Pancreas (tissue), 10 donors: ENCODE measurements around the gene UFD1. TPM values are rescaled to one million over a fixed set of nuclear protein-coding genes. Genes with fewer than 3 reads are reported as not detected.

Experiments
- ATAC-seq, 4 donors: fragments of 200-7000 bp; cut with Tn5 transposase; one replicate each; pipeline versions ENCODE4 v1.8.0 to v1.9.1; 2020; ENCODE audit warnings: mild to moderate bottlenecking in 4 of 4, moderate library complexity in 4 of 4
- DNase-seq, 6 donors: peaks; one replicate each; pipeline ENCODE4 v3.0.0-alpha.2; 2020
- FAIRE-seq: peaks from 2 replicates; lab custom pipeline; 2012; peaks lifted over from hg19 to GRCh38; lab: Jason Lieb, UNC
- H3K27ac ChIP-seq, 4 donors: fragments of 200-600 bp; sonication (generic); 1 replicate in 3 of 4; 2 replicates in 1 of 4; pipeline versions ENCODE4 v1.5.0 to v1.8.0; 2020
- H3K27me3 ChIP-seq, 4 donors: fragments of 200-600 bp; one replicate each; pipeline ENCODE4 v1.8.0; 2021
- H3K36me3 ChIP-seq, 3 donors: fragments of 200-600 bp; sonication (generic) in 1 of 3; one replicate each; pipeline versions ENCODE4 v1.5.0 to v1.8.0; 2020 to 2021
- H3K4me1 ChIP-seq, 3 donors: fragments of 200-600 bp; one replicate each; pipeline ENCODE4 v1.8.0; 2021
- H3K4me3 ChIP-seq, 4 donors: fragments of 200-600 bp; sonication (generic) in 2 of 4; one replicate each; pipeline versions ENCODE4 v1.5.0 to v1.8.0; 2020 to 2021
- H3K9me3 ChIP-seq, 4 donors: fragments of 200-600 bp; one replicate each; pipeline ENCODE4 v1.8.0; 2021
- WGBS, 2 donors: extraction: QIAGEN DNeasy Blood & Tissue Kit; methylation state at CpG; one replicate each; pipeline ENCODE4 v1.1.7; 2013; 5-methylcytosine and 5-hydroxymethylcytosine counted together
- intact Hi-C, 3 donors: fragments of 100-400 bp; cut with DNase I; formaldehyde crosslinking; loops; one replicate each; pipeline versions ENCODE4 v1.11.1 to v1.14.2; 2022
- polyA plus RNA-seq, 2 donors: library from polyadenylated mRNA; stranded (reverse); fragments of 200-250 nt; gene quantifications; one replicate each; pipeline ENCODE4 v1.2.3, GENCODE V29; 2013
- total RNA-seq, 6 donors: library from RNA; stranded (reverse); fragmentation: NEBNext Ultra II Directional in 4 of 6; extraction: Animal tissue kit (Norgen Biotek cat#: 25700) in 4 of 6; gene quantifications; one replicate each; pipeline versions ENCODE4 v1.2.1 to v1.2.4, GENCODE V29; 2021 to 2023
- TF ChIP-seq, protein P1 (sequence below), 4 donors: fragments of 200-600 bp; sonication (generic) in 3 of 4; IDR thresholded peaks; one replicate each; pipeline versions ENCODE4 v1.5.0 to v1.8.0; 2021; ENCODE audit warnings: antibody characterized with exemption in 4 of 4
- donor health status: healthy with polysubstance abuse.
- donor health status: DM: no; HTN: no; CAD: no; lungs with moderate emphysema.
- donor health status: DM: no; HTN: no; CAD: no.
- donor health status: control.
- donor health status: control.
- donor health status: Bipolar disorder and iron deficiency.
- donor health status: DM: yes; HTN: yes; CAD: no.
- donor health status: DM: no; HTN: no; CAD: no.
- donor health status: DM: no; HTN: no; CAD: no.
- donor health status: DM: yes; HTN: yes; CAD: no.

The UFD1 gene
- total and polyA plus RNA-seq, 8 donors, result 14.2 to 37.9 (median 23.5) TPM

DNA sequence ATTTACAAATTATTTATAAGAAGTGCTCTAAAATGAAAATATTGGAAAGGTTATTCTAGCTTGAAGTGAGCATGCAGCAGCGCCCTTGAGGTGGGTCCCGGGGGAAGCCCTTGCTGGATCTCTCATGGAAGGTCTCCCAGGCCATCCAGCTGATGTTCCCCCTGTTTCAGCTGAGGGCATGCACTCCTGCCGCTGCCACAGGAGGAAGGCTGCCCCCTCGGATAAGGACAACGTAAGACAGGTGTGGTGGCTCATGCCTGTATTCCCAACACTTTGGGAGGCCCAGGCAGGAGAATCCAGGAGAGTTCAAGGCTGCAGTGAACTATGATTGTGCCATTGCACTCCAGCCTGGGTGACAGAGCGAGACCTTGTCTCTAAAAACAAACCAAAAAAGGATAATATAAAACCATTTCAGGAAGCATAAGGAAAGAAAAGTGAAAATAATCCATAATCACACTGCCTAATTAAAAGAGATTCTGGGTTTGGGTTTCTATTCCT lies 15.7 kb upstream of the UFD1 start:
- DNase-seq (no peak), FAIRE-seq (no peak), ATAC-seq (no peak)
- TF ChIP-seq, protein P1, sequence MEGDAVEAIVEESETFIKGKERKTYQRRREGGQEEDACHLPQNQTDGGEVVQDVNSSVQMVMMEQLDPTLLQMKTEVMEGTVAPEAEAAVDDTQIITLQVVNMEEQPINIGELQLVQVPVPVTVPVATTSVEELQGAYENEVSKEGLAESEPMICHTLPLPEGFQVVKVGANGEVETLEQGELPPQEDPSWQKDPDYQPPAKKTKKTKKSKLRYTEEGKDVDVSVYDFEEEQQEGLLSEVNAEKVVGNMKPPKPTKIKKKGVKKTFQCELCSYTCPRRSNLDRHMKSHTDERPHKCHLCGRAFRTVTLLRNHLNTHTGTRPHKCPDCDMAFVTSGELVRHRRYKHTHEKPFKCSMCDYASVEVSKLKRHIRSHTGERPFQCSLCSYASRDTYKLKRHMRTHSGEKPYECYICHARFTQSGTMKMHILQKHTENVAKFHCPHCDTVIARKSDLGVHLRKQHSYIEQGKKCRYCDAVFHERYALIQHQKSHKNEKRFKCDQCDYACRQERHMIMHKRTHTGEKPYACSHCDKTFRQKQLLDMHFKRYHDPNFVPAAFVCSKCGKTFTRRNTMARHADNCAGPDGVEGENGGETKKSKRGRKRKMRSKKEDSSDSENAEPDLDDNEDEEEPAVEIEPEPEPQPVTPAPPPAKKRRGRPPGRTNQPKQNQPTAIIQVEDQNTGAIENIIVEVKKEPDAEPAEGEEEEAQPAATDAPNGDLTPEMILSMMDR (IDR thresholded peaks at IDR 0.05), result no peak
- Histone ChIP-seq H3K36me3 (no peaks in the 10 kb centered on the region), H3K27ac (no peak overlapping the region), H3K27me3 (no peaks in the 10 kb centered on the region), H3K9me3 (no peaks in the 10 kb centered on the region), H3K4me1 (no peaks in the 10 kb centered on the region), H3K4me3 (no peak overlapping the region)
- intact Hi-C loops, result no loop called here
- WGBS, 2 donors, result 89 to 95% methylated on average over 6 of the region's 6 CpGs

DNA sequence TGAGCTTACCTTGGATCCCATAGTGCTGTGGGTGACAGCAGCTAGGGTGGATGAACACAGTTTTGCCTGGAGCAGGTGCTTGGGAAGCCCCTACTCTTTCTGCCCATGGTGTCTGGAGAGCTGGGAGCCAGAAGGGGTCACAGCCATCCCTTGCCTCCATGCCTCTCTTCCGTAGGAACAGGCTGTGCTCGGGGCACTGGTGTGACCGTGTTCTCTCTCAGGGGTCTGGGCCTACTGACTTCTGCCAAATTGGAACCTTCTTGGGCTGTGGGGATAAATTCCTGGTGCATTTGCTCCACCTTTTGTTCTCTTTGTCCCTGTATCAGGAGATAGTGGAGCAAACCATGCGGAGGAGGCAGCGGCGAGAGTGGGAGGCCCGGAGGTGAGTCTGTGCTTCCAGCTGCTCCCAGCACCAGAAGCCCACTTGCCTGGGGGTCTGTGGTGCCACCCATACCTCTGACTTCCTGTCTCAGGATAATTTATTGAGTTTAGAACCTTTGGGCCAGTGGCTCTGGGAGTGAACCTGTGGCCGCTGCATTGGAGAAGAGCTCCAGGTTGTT lies 15.1 kb upstream of the UFD1 start:
- H3K9me3 ChIP-seq, result no peaks in the 10 kb centered on the region
- no peak overlapping the region for H3K27ac ChIP-seq
- no peak for DNase-seq
- WGBS, 2 donors, result 95 to 96% methylated on average over 8 of the region's 8 CpGs
- FAIRE-seq, result no peak
- H3K36me3 ChIP-seq, result no peaks in the 10 kb centered on the region
- intact Hi-C loops, result no loop called here
- no peaks in the 10 kb centered on the region for H3K4me1 ChIP-seq
- no peak overlapping the region for H3K4me3 ChIP-seq
- ATAC-seq, result no peak
- TF ChIP-seq, protein P1 (IDR thresholded peaks at IDR 0.05), result no peak
- H3K27me3 ChIP-seq, result no peaks in the 10 kb centered on the region

DNA sequence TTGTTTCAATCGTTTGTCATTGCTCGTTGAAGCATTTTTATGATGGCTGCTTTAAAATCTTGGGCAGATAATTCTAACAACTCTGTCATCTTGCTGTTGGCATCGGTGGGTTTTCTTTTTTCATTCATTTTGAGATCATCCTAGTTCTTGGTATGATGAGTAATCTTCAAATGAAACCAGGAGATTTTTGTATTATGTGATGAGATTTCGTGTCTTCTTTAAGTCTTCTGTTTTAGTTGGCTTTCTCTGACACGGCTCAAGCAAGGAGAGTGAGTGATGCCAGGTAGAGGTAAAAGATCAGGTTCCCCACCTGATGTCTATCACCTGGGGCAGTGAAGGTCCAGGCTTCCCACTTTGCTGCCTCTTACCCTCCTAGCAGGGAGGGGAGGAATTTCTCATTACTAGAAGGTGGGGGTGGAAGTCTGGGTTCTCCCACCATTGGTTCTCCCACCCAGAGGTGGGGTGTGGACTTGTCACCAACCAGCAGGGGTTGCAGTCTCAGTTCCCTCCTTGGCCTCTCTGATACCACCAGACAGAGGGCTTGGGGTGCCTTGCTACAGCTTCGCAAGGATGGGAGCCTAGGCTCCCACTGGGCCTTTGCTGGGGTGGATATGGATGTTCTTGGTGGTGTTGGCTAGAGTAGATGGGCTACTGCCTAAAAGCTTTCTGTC lies 13.6 kb upstream of the UFD1 start:
- FAIRE-seq (no peak), DNase-seq (no peak), ATAC-seq (no peak)
- 86 to 89% methylated on average over 6 of the region's 6 CpGs for WGBS, 2 donors
- H3K27ac ChIP-seq, result no peak overlapping the region
- no peak overlapping the region for H3K4me3 ChIP-seq
- H3K36me3 ChIP-seq, result no peaks in the 10 kb centered on the region
- TF ChIP-seq, protein P1 (IDR thresholded peaks at IDR 0.05), result no peak
- H3K4me1 ChIP-seq, result no peaks in the 10 kb centered on the region
- intact Hi-C loops, result no loop called here
- H3K9me3 ChIP-seq, result no peaks in the 10 kb centered on the region
- H3K27me3 ChIP-seq, result no peaks in the 10 kb centered on the region

DNA sequence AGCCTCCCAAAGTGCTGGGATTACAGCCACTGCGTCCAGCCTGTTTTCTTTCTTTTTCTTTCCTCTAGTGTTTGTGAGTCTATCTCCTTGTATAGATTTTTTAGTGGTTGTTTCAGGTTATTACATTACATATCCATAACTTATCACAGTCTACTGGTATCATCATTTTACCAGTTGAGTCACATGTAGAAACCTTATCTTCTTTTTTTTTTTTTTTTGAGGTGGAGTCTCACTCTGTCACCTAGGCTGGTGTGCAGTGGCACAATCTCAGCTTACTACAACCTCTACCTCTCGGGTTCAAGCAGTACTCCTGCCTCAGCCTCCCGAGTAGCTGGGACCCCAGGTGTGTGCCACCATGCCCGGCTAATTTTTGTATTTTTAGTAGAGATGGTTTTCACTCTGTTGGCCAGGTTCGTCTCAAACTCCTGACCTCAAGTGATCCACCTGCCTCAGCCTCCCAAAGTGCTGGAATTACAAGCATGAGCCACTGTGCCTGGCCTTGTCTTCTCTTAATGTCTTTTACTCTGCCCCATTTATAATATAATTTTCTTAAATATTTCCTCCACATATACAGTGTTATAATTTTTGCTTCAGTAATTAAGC lies 11.7 kb upstream of the UFD1 start:
- Histone ChIP-seq H3K9me3 (no peaks in the 10 kb centered on the region), H3K27ac (no peak overlapping the region), H3K4me1 (no peaks in the 10 kb centered on the region), H3K27me3 (no peaks in the 10 kb centered on the region), H3K36me3 (no peaks in the 10 kb centered on the region), H3K4me3 (no peak overlapping the region)
- intact Hi-C loops, result no loop called here
- TF ChIP-seq, protein P1 (IDR thresholded peaks at IDR 0.05), result no peak
- WGBS, 2 donors, result 87 to 92% methylated on average over 5 of the region's 5 CpGs
- ATAC-seq (no peak), FAIRE-seq (no peak), DNase-seq (no peak)
